Liver (tissue), 9 donors: ENCODE results near the gene ARHGAP27. TPM values are rescaled to one million over a fixed set of nuclear protein-coding genes. Genes with fewer than 3 reads are reported as not detected.
"Not testable (repeated sequence)": the region's sequence is repeated elsewhere in the genome, so short reads cannot be mapped to it uniquely, and the experiment has no call there.

Experiments used
- DNase-seq: peaks from one replicate; pipeline ENCODE4 v3.0.0-alpha.2; 2017; ENCODE audit warnings: low spot score
- H3K27ac ChIP-seq, 2 donors: one replicate each; pipeline ENCODE4 v1.7.0; 2013; ENCODE audit warnings: inconsistent platforms in 2 of 2, low read length in 2 of 2, control low read depth in 1 of 2, low read depth in 1 of 2, mild to moderate bottlenecking in 1 of 2
- H3K27me3 ChIP-seq, 4 donors: one replicate each; pipeline versions ENCODE4 v1.6.1 to v1.7.0; 2013; ENCODE audit warnings: low read length in 3 of 4, inconsistent platforms in 1 of 4, mild to moderate bottlenecking in 1 of 4, moderate library complexity in 1 of 4; ENCODE audit not compliant: control insufficient read depth in 4 of 4, insufficient read depth in 4 of 4
- H3K36me3 ChIP-seq, 4 donors: one replicate each; pipeline versions ENCODE4 v1.6.1 to v1.7.0; 2013; ENCODE audit warnings: low read length in 3 of 4, mild to moderate bottlenecking in 3 of 4, low read depth in 1 of 4, moderate library complexity in 1 of 4; ENCODE audit not compliant: control insufficient read depth in 4 of 4, insufficient read depth in 3 of 4
- H3K4me1 ChIP-seq, 4 donors: one replicate each; pipeline versions ENCODE4 v1.6.1 to v1.7.0; 2013; ENCODE audit warnings: low read length in 3 of 4, mild to moderate bottlenecking in 3 of 4, moderate library complexity in 1 of 4; ENCODE audit not compliant: control insufficient read depth in 4 of 4, insufficient read depth in 4 of 4
- H3K4me3 ChIP-seq, 3 donors: one replicate each; pipeline versions ENCODE4 v1.6.1 to v1.7.0; 2013; ENCODE audit warnings: low read length in 3 of 3, control low read depth in 1 of 3, low read depth in 1 of 3, mild to moderate bottlenecking in 1 of 3
- H3K9ac ChIP-seq, 2 donors: one replicate each; pipeline ENCODE4 v1.7.0; 2013; ENCODE audit warnings: low read length in 2 of 2, mild to moderate bottlenecking in 2 of 2, moderate library complexity in 2 of 2, control low read depth in 1 of 2, low read depth in 1 of 2
- H3K9me3 ChIP-seq, 4 donors: one replicate each; pipeline versions ENCODE4 v1.6.1 to v1.7.0; 2013; ENCODE audit warnings: low read length in 3 of 4; ENCODE audit not compliant: control insufficient read depth in 4 of 4
- GABPA ChIP-seq, 2 donors: IDR thresholded peaks in 1 of 2; conservative IDR thresholded peaks in 1 of 2; 2 replicates each; pipeline ENCODE4 v1.6.1; 2016; ENCODE audit warnings: antibody characterized with exemption in 2 of 2, mild to moderate bottlenecking in 1 of 2, moderate library complexity in 1 of 2
- HNF4A ChIP-seq, 2 donors: conservative IDR thresholded peaks; 2 replicates each; pipeline ENCODE4 v1.6.1; 2016; ENCODE audit warnings: antibody characterized with exemption in 2 of 2, mild to moderate bottlenecking in 2 of 2
- JUND ChIP-seq, 2 donors: IDR thresholded peaks; 2 replicates each; pipeline ENCODE4 v1.6.1; 2016; ENCODE audit warnings: antibody characterized with exemption in 2 of 2
- RXRA ChIP-seq, 2 donors: IDR thresholded peaks; 2 replicates each; pipeline ENCODE4 v1.6.1; 2017 to 2018; ENCODE audit warnings: antibody characterized with exemption in 2 of 2, mild to moderate bottlenecking in 1 of 2
- WGBS: extraction: QIAGEN DNeasy Blood & Tissue Kit; methylation state at CpG from one replicate; pipeline ENCODE4 v1.1.7; 2013; 5-methylcytosine and 5-hydroxymethylcytosine counted together
- polyA plus RNA-seq, 2 donors: library from polyadenylated mRNA; stranded (reverse) in 1 of 2; unstranded in 1 of 2; fragments of 200-250 nt in 1 of 2; fragments of >200 nt in 1 of 2; fragmentation: Nextera tagmentation in 1 of 2; extraction: Ambion mirVana in 1 of 2; gene quantifications; one replicate each; pipeline versions ENCODE4 v1.2.1 to v1.2.3, GENCODE V29; 2013 to 2015
- total RNA-seq, 2 donors: library from RNA; depleted of rRNA; stranded (reverse); fragments of >200 nt; gene quantifications; one replicate each; pipeline ENCODE4 v1.2.3, GENCODE V29; 2014
- donor health status: healthy.
- donor health status: healthy.
- donor health status: healthy.
- donor health status: healthy.
- donor health status: healthy.

The ARHGAP27 gene
- total and polyA plus RNA-seq, 4 donors: 1.8 to 10.9 (median 7.8) TPM

DNA sequence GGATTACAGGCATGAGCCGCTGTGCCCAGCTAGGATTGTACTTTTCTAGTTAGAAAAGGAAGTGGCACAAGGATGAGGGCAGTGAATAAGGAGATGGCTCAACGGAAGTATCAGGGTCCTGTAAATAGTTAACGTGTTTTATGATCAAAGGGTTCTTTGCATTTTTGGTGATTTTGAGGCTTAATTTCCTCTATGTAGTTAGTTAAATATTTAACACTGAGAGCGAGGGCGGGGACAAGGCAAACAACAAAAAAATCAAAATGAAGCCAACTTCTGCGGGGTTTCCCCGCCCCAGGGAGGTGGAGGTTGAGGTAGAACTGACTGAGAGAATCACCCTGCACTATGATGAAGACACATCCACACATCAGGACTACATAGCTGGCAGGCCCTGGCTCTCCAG, 15.4 kb upstream of the ARHGAP27 start:
- not testable (repeated sequence) for DNase-seq, H3K36me3 ChIP-seq

DNA sequence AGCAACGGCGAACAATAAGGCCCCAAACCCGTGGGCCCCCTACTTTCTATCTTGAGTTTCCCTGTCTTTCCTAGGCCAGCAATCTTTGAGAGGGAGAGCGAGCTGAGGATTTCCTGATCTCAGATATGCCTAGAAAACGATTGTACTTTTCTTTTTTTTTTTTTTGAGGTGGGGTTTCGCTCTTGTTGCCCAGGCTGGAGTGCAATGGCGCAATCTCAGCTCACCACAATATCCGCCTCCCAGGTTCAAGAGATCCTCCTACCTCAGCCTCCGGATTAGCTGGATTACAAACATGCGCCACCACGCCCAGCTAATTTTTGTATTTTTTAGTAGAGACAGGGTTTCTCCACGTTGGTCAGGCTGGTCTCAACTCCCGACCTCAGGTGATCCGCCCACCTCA, 15.0 kb upstream of the ARHGAP27 start:
- H3K36me3 ChIP-seq, H3K9ac ChIP-seq, H3K9me3 ChIP-seq, H3K4me3 ChIP-seq, H3K27me3 ChIP-seq, DNase-seq: not testable (repeated sequence)
- Histone ChIP-seq H3K4me1 (peaks cover 3 to 20% (median 9%) of the 10 kb centered on the region in 4 donors), H3K27ac (peak overlapping the region in 1 of 2 donors; percentile 12)
- 59% methylated on average over 14 of the region's 14 CpGs for WGBS

More for the DNA sequence above, 15.4 kb upstream of the ARHGAP27 start:
- H3K27me3 ChIP-seq, H3K9me3 ChIP-seq, H3K9ac ChIP-seq, H3K4me3 ChIP-seq: not testable (repeated sequence)
- WGBS: 40% methylated on average over 7 of the region's 7 CpGs
- Histone ChIP-seq H3K27ac (peak overlapping the region in 1 of 2 donors; percentile 12), H3K4me1 (peaks cover 3 to 20% (median 9%) of the 10 kb centered on the region in 4 donors)

GRCh38 chr17:45446872-45447625, 14.4 kb upstream of the ARHGAP27 start:
- WGBS: 69% methylated on average over 8 of the region's 8 CpGs
- H3K36me3 ChIP-seq, DNase-seq, H3K4me3 ChIP-seq, H3K27ac ChIP-seq, H3K27me3 ChIP-seq, H3K9me3 ChIP-seq, H3K9ac ChIP-seq: not testable (repeated sequence)
- H3K4me1 ChIP-seq: peaks cover 3 to 20% (median 9%) of the 10 kb centered on the region in 4 donors

GRCh38 chr17:45445901-45446743, 13.5 kb upstream of the ARHGAP27 start:
- 28% methylated on average over 16 of the region's 16 CpGs for WGBS
- TF ChIP-seq RXRA (IDR thresholded peaks at IDR 0.05): peak in 1 of 2 donors; percentile 53
- TF ChIP-seq JUND (IDR thresholded peaks at IDR 0.05): peak in 1 of 2 donors; percentile 30
- peak in 1 of 2 donors; percentile 15 for TF ChIP-seq GABPA (IDR thresholded peaks at IDR 0.05 in 1 of 2, conservative IDR thresholded peaks at IDR 0.05 in 1 of 2)
- TF ChIP-seq HNF4A (conservative IDR thresholded peaks at IDR 0.05): peak; percentile 15 to 37
- not testable (repeated sequence) for DNase-seq, H3K9ac ChIP-seq, H3K9me3 ChIP-seq, H3K4me3 ChIP-seq, H3K27me3 ChIP-seq, H3K36me3 ChIP-seq
- Histone ChIP-seq H3K4me1 (peaks cover 3 to 20% (median 9%) of the 10 kb centered on the region in 4 donors), H3K27ac (peak overlapping the region in 1 of 2 donors; percentile 7)

- H3K9me3 ChIP-seq, H3K9ac ChIP-seq, DNase-seq, H3K4me3 ChIP-seq, H3K27ac ChIP-seq, H3K27me3 ChIP-seq, H3K36me3 ChIP-seq: not testable (repeated sequence)
- H3K4me1 ChIP-seq: peaks cover 3 to 20% (median 9%) of the 10 kb centered on the region in 4 donors
- WGBS: 94% methylated on average over 21 of the region's 21 CpGs
Measured at GRCh38 chr17:45444856-45445820, 12.5 kb upstream of the ARHGAP27 start.

GRCh38 chr17:45444301-45444700, 11.6 kb upstream of the ARHGAP27 start:
- not testable (repeated sequence) for DNase-seq, H3K9ac ChIP-seq, H3K36me3 ChIP-seq, H3K27me3 ChIP-seq, H3K9me3 ChIP-seq, H3K4me3 ChIP-seq, H3K27ac ChIP-seq
- H3K4me1 ChIP-seq: peaks cover 3 to 20% (median 9%) of the 10 kb centered on the region in 4 donors
- WGBS: 90% methylated on average over 10 of the region's 10 CpGs
